MCF 10A (cell line): ENCODE data around the gene BICRAL. TPM values are rescaled to one million over a fixed set of nuclear protein-coding genes. Genes with fewer than 3 reads are reported as not detected.
"Not testable (repeated sequence)": the region's sequence is repeated elsewhere in the genome, so short reads cannot be mapped to it uniquely, and the experiment has no call there.

Experiments
- BruUV-seq: library from RNA; stranded (reverse); fragments of 400-500 nt; replicated peaks from 2 replicates; lab custom pipeline; 2021; lab: Mats Ljungman, UMichigan
- CTCF ChIA-PET: fragments of 300-600 bp; sonication (Branson Sonifier 250); formaldehyde crosslinking; extraction: SDS; loops from one replicate; lab custom pipeline; 2021; ENCODE audit warnings: antibody characterized with exemption, inconsistent platforms; lab: Yijun Ruan, JAX
- POLR2A ChIA-PET: fragments of 300-600, 350-650 bp; sonication (Branson Sonifier 250); formaldehyde crosslinking; extraction: SDS; loops from one replicate; lab custom pipeline; 2020; ENCODE audit warnings: antibody characterized with exemption, inconsistent platforms; lab: Yijun Ruan, JAX
- DNase-seq: peaks from one replicate; pipeline ENCODE4 v3.0.0-alpha.2; 2018; ENCODE audit not compliant: unreplicated experiment
- H3K27ac Mint-ChIP-seq: one replicate; pipeline ENCODE4 v1.8.0; 2022; ENCODE audit warnings: mild to moderate bottlenecking, low read depth, mixed read lengths; ENCODE audit not compliant: unreplicated experiment
- H3K27me3 Mint-ChIP-seq: one replicate; pipeline ENCODE4 v1.8.0; 2022; ENCODE audit warnings: mixed read lengths; ENCODE audit not compliant: insufficient read depth, unreplicated experiment
- H3K36me3 Mint-ChIP-seq: one replicate; pipeline ENCODE4 v1.8.0; 2022; ENCODE audit warnings: mild to moderate bottlenecking, moderate library complexity, mixed read lengths; ENCODE audit not compliant: insufficient read depth, unreplicated experiment
- H3K4me1 Mint-ChIP-seq: one replicate; pipeline ENCODE4 v1.8.0; 2022; ENCODE audit warnings: mixed read lengths; ENCODE audit not compliant: insufficient read depth, unreplicated experiment
- H3K4me3 Mint-ChIP-seq: one replicate; pipeline ENCODE4 v1.8.0; 2022; ENCODE audit warnings: mild to moderate bottlenecking, moderate library complexity, mixed read lengths; ENCODE audit not compliant: unreplicated experiment
- H3K9me3 Mint-ChIP-seq: one replicate; pipeline ENCODE4 v1.8.0; 2022; ENCODE audit warnings: mixed read lengths; ENCODE audit not compliant: unreplicated experiment
- CTCF ChIP-seq: fragments of 200-600 bp; IDR thresholded peaks from one replicate; pipeline ENCODE4 v1.8.0; 2022; ENCODE audit warnings: antibody characterized with exemption, mild to moderate bottlenecking; ENCODE audit not compliant: unreplicated experiment
- intact Hi-C: fragments of 100-400 bp; cut with micrococcal nuclease; formaldehyde crosslinking; loops from 2 replicates; pipeline ENCODE4 v1.14.1; 2022
- total RNA-seq: library from RNA; stranded (reverse); gene quantifications from 2 replicates; pipeline ENCODE4 v1.2.3, GENCODE V29; 2022

BICRAL gene
- total RNA-seq, 1 experiment from 2014 or later, result 9.8 TPM

- ChIA-PET CTCF (interaction anchor here (0.6 to 1.6 kb wide), 3 partner anchors 9 to 338 kb away, joined by 3 to 6 read pairs (median 4); no protein-coding TSS in a partner anchor), POLR2A (interaction anchor here (0.8 to 5.7 kb wide), 17 partner anchors 10 to 1102 kb away, joined by 3 to 89 read pairs (median 5); partner anchors contain the start of genes BICRAL, CNPY3, CUL7 and KLHDC3)
- Mint-ChIP-seq H3K9me3 (no peaks in the 10 kb centered on the region), H3K4me1 (no peaks in the 10 kb centered on the region), H3K27ac (peak overlapping the region; percentile 80), H3K4me3 (peak overlapping the region; percentile 89), H3K36me3 (peaks cover 56% of the 10 kb centered on the region), H3K27me3 (no peaks in the 10 kb centered on the region)
- no peak for DNase-seq
- intact Hi-C loops, result no loop called here
- BruUV-seq, result no TSS peak
- TF ChIP-seq CTCF, result no peak
Measured at GRCh38 chr6:42889815-42890214, 108.0 kb downstream of the BICRAL start.

GRCh38 chr6:42890311-42891198, 108.7 kb downstream of the BICRAL start:
- CTCF ChIA-PET, result interaction anchor here (0.6 to 0.7 kb wide), 2 partner anchors 11 to 338 kb away, joined by 3 to 4 read pairs; no protein-coding TSS in a partner anchor
- DNase-seq, result peak; percentile 98
- Mint-ChIP-seq H3K36me3 (peaks cover 49% of the 10 kb centered on the region), H3K4me3 (peak overlapping the region; percentile 89), H3K4me1 (no peaks in the 10 kb centered on the region), H3K27ac (peak overlapping the region; percentile 80), H3K9me3 (no peaks in the 10 kb centered on the region), H3K27me3 (no peaks in the 10 kb centered on the region)
- POLR2A ChIA-PET, result interaction anchor here (0.5 to 5.7 kb wide), 27 partner anchors 10 to 1674 kb away, joined by 3 to 89 read pairs (median 4); partner anchors contain the start of genes BICRAL, CNPY3, CUL7 and CUL9
- TF ChIP-seq CTCF, result no peak
- BruUV-seq, result TSS peak; percentile 90
- intact Hi-C loops, result no loop called here

- intact Hi-C loops, result no loop called here
- BruUV-seq, result no TSS peak
- Mint-ChIP-seq H3K4me1 (no peaks in the 10 kb centered on the region), H3K9me3 (no peaks in the 10 kb centered on the region), H3K36me3 (peaks cover 42% of the 10 kb centered on the region), H3K27me3 (no peaks in the 10 kb centered on the region), H3K27ac (peak overlapping the region; percentile 80), H3K4me3 (peak overlapping the region; percentile 89)
- CTCF ChIA-PET, result interaction anchor here (0.6 to 0.7 kb wide), 2 partner anchors 273 to 598 kb away, joined by 5 read pairs; no protein-coding TSS in a partner anchor
- POLR2A ChIA-PET, result interaction anchor here (0.5 to 5.7 kb wide), 18 partner anchors 9 to 597 kb away, joined by 3 to 89 read pairs (median 6); partner anchors contain the start of genes BICRAL, CNPY3, CUL7 and KLC4
- DNase-seq, result no peak
- no peak for TF ChIP-seq CTCF
Measured at GRCh38 chr6:42891199-42891722, 109.4 kb downstream of the BICRAL start.

GRCh38 chr6:42894041-42894828, 112.4 kb downstream of the BICRAL start:
- H3K27me3 Mint-ChIP-seq, intact Hi-C loops, H3K9me3 Mint-ChIP-seq, H3K4me1 Mint-ChIP-seq, H3K27ac Mint-ChIP-seq, BruUV-seq, H3K4me3 Mint-ChIP-seq, POLR2A ChIA-PET, DNase-seq: not testable (repeated sequence)
- CTCF ChIA-PET, result interaction anchor here (0.6 kb wide), 1 partner anchor 43 kb away, joined by 3 read pairs; no protein-coding TSS in a partner anchor
- H3K36me3 Mint-ChIP-seq, result peaks cover 15% of the 10 kb centered on the region
